K562 (cell line): ENCODE measurements around the gene TMEM39B. TPM values are rescaled to one million over a fixed set of nuclear protein-coding genes. Genes with fewer than 3 reads are reported as not detected.

ENCODE experiments used
- ATAC-seq: fragments of 200-7000 bp; cut with Tn5 transposase; 3 replicates; pipeline ENCODE4 v1.9.1; 2020; ENCODE audit warnings: moderate library complexity
- BruUV-seq: library from RNA; stranded (reverse); fragments of 400-500 nt; replicated peaks from 2 replicates; lab custom pipeline; 2021; lab: Mats Ljungman, UMichigan
- CTCF ChIA-PET: fragments of 300-600 bp; formaldehyde crosslinking; extraction: SDS; loops from one replicate; lab custom pipeline; 2021; ENCODE audit warnings: low intra/inter-chr PET ratio; lab: Yijun Ruan, JAX
- POLR2A ChIA-PET: fragments of 300-600, 350-650 bp; sonication (Branson Sonifier 250); formaldehyde crosslinking; extraction: SDS; loops from one replicate; lab custom pipeline; 2021; ENCODE audit warnings: antibody characterized with exemption, inconsistent platforms; lab: Yijun Ruan, JAX
- DNase-seq, 4 experiments: peaks; one replicate each; pipeline versions ENCODE4 v3.0.0 to v3.0.0-alpha.2; 2011 to 2018; ENCODE audit warnings: low spot score in 3 of 4, mixed read lengths in 3 of 4; ENCODE audit errors: extremely low read depth in 1 of 4
- FAIRE-seq: peaks from 2 replicates; lab custom pipeline; 2011; peaks lifted over from hg19 to GRCh38; lab: Jason Lieb, UNC
- H2AFZ ChIP-seq: 2 replicates; pipeline ENCODE4 v1.6.0; 2011; ENCODE audit warnings: low read depth, low read length, control low read depth, inconsistent platforms
- H3K27ac ChIP-seq: fragments of 200-600 bp; 3 replicates; pipeline ENCODE4 v1.8.0; 2011; ENCODE audit warnings: low read depth, mild to moderate bottlenecking, control low read depth, inconsistent platforms, low read length, moderate library complexity, mixed read lengths; ENCODE audit errors: extremely low read depth
- H3K27me3 ChIP-seq, 2 experiments: fragments of 300-600 bp in 1 of 2; 2 replicates in 1 of 2; 3 replicates in 1 of 2; pipeline versions ENCODE4 v1.6.0 to v1.8.0; 2011; ENCODE audit warnings: inconsistent platforms in 2 of 2, low read length in 2 of 2, mild to moderate bottlenecking in 1 of 2, mixed read lengths in 1 of 2, moderate library complexity in 1 of 2; ENCODE audit not compliant: control insufficient read depth in 2 of 2, insufficient read depth in 2 of 2
- H3K36me3 ChIP-seq: fragments of 300-600 bp; 3 replicates; pipeline ENCODE4 v1.8.0; 2011; ENCODE audit warnings: mild to moderate bottlenecking, low read length, inconsistent platforms; ENCODE audit not compliant: control insufficient read depth, insufficient read depth
- H3K4me1 ChIP-seq, 2 experiments: fragments of 200-600 bp in 1 of 2; replicated peaks in 1 of 2; 2 replicates in 1 of 2; 3 replicates in 1 of 2; pipeline versions ENCODE4 v1.5.1 to v1.8.0; 2011; ENCODE audit warnings: inconsistent platforms in 2 of 2, low read length in 2 of 2, mild to moderate bottlenecking in 1 of 2, mixed read lengths in 1 of 2, moderate library complexity in 1 of 2; ENCODE audit not compliant: control insufficient read depth in 2 of 2, insufficient read depth in 2 of 2
- H3K4me2 ChIP-seq: 2 replicates; pipeline ENCODE4 v1.6.1; 2011; ENCODE audit warnings: low read length, control low read depth, inconsistent platforms, mixed read lengths; ENCODE audit not compliant: insufficient read depth
- H3K4me3 ChIP-seq: fragments of 200-600 bp; sonication (generic), shearing (Covaris generic); 2 replicates; pipeline ENCODE4 v1.5.1; 2016; ENCODE audit warnings: control low read depth, inconsistent platforms
- H3K79me2 ChIP-seq: fragments of 200-600 bp; 3 replicates; pipeline ENCODE4 v1.8.0; 2011; ENCODE audit warnings: low read length, inconsistent platforms; ENCODE audit not compliant: control insufficient read depth, insufficient read depth
- H3K9ac ChIP-seq, 2 experiments: 2 replicates each; pipeline versions ENCODE4 v1.6.0 to v1.6.1; 2011; ENCODE audit warnings: low read depth in 2 of 2, low read length in 2 of 2, control low read depth in 1 of 2, inconsistent platforms in 1 of 2, mild to moderate bottlenecking in 1 of 2, mixed read lengths in 1 of 2; ENCODE audit not compliant: insufficient read depth in 1 of 2
- H3K9me1 ChIP-seq: one replicate; pipeline ENCODE4 v1.6.0; 2011; ENCODE audit warnings: inconsistent platforms, mild to moderate bottlenecking, low read length, moderate library complexity; ENCODE audit not compliant: control insufficient read depth, insufficient read depth
- H3K9me3 ChIP-seq: replicated peaks from 2 replicates; pipeline ENCODE4 v1.5.1; 2011; ENCODE audit warnings: low read depth, low read length, inconsistent platforms; ENCODE audit not compliant: control insufficient read depth, insufficient read depth
- H4K20me1 ChIP-seq: replicated peaks from 2 replicates; pipeline ENCODE4 v1.6.1; 2011; ENCODE audit warnings: low read length, inconsistent platforms, mixed read lengths; ENCODE audit not compliant: control insufficient read depth, insufficient read depth
- CBFA2T2 ChIP-seq: fragments of 450-650 bp; conservative IDR thresholded peaks from 2 replicates; pipeline ENCODE4 v1.6.1; 2017; ENCODE audit warnings: mild to moderate bottlenecking
- POLR2B ChIP-seq: fragments of 450-650 bp; IDR thresholded peaks from 2 replicates; pipeline ENCODE4 v1.6.1; 2018; ENCODE audit warnings: low read depth; ENCODE audit not compliant: partially characterized antibody
- POLR3A ChIP-seq: IDR thresholded peaks from 2 replicates; pipeline ENCODE4 v1.6.1; 2011; ENCODE audit warnings: borderline replicate concordance, mild to moderate bottlenecking, moderate library complexity; ENCODE audit not compliant: insufficient read length, insufficient read depth; ENCODE audit errors: extremely low read depth
- SAFB ChIP-seq: fragments of 200-400 bp; formaldehyde crosslinking; IDR thresholded peaks from 2 replicates; pipeline ENCODE4 v1.6.1; 2017; ENCODE audit warnings: low read depth, low read length, borderline replicate concordance
- SRSF3 ChIP-seq: fragments of 200-400 bp; formaldehyde crosslinking; IDR thresholded peaks from 2 replicates; pipeline ENCODE4 v1.6.1; 2016; ENCODE audit warnings: mild to moderate bottlenecking, low read length, moderate library complexity; ENCODE audit not compliant: insufficient read depth
- TCF7 ChIP-seq: sonication (generic); IDR thresholded peaks from 2 replicates; pipeline ENCODE4 v1.6.1; 2016; ENCODE audit warnings: antibody characterized with exemption, borderline replicate concordance
- U2AF2 ChIP-seq: fragments of 200-400 bp; formaldehyde crosslinking; optimal IDR thresholded peaks from 2 replicates; pipeline ENCODE3; 2017; ENCODE audit warnings: low read depth, mild to moderate bottlenecking, low read length
- ZBTB17 ChIP-seq: fragments of 450-650 bp; formaldehyde crosslinking; IDR thresholded peaks from 2 replicates; pipeline ENCODE4 v1.4.0; 2020; ENCODE audit warnings: mild to moderate bottlenecking
- ZNF384 ChIP-seq: IDR thresholded peaks from 2 replicates; pipeline ENCODE4 v1.6.1; 2012; ENCODE audit warnings: low read depth, low read length, improper control_type of control experiment
- WGBS: fragments of 100-300 bp; shearing (Covaris generic); methylation state at CpG from one replicate; pipeline ENCODE4 v1.1.6; 2016; ENCODE audit warnings: low coverage, mixed read lengths; ENCODE audit not compliant: insufficient coverage; ENCODE audit errors: missing lambda C conversion rate; 5-methylcytosine and 5-hydroxymethylcytosine counted together
- in situ Hi-C: fragments of 300-500 bp; cut with MboI; formaldehyde crosslinking; loops from 4 replicates; pipeline ENCODE4 v1.15.0; 2018; ENCODE audit warnings: inconsistent platforms, mixed read lengths
- intact Hi-C: fragments of 100-400 bp; cut with micrococcal nuclease; formaldehyde crosslinking; loops from 2 replicates; pipeline ENCODE4 v1.14.2; 2022
- polyA plus RNA-seq, 8 experiments: library from polyadenylated mRNA; depleted of rRNA in 4 of 8; stranded (reverse) in 5 of 8; unstranded in 3 of 8; fragments of >200 nt; fragmentation: Nextera tagmentation in 2 of 8; fragmentation: Illumina TruSeq in 1 of 8; extraction: Ambion mirVana in 2 of 8; extraction: Trizol in 1 of 8; gene quantifications; 2 replicates each; pipeline versions ENCODE4 v1.2.1 to v1.2.3, GENCODE V29; 2011 to 2014; ENCODE audit warnings: inconsistent platforms in 1 of 8, missing spikeins in 1 of 8
- total RNA-seq, 7 experiments: library from RNA; depleted of rRNA in 6 of 7; stranded (reverse); fragments of >200 nt in 6 of 7; fragmentation: Illumina TruSeq in 2 of 7; extraction: Trizol in 2 of 7; gene quantifications; 2 replicates each; pipeline versions ENCODE4 v1.2.1 to v1.2.3, GENCODE V29; 2011 to 2021; ENCODE audit warnings: low replicate concordance in 1 of 7
- TF ChIP-seq, protein P1 (sequence below): fragments of 250-450 bp; sonication (Bioruptor Pico); IDR thresholded peaks from 2 replicates; pipeline ENCODE4 v1.9.0; 2021; ENCODE audit warnings: mild to moderate bottlenecking, inconsistent platforms
- TF ChIP-seq, protein P2 (sequence below): sonication (generic); formaldehyde crosslinking; IDR thresholded peaks from 2 replicates; pipeline ENCODE4 v1.8.0; 2022; ENCODE audit warnings: mild to moderate bottlenecking, missing genetic modification reagents
- TF ChIP-seq, protein P3 (sequence below): fragments of 250-450 bp; sonication (Bioruptor Pico); IDR thresholded peaks from 2 replicates; pipeline ENCODE4 v1.8.0; 2022; ENCODE audit warnings: moderate library complexity, mild to moderate bottlenecking, inconsistent platforms
- TF ChIP-seq, protein P4 (sequence below): fragments of 250-450 bp; sonication (Bioruptor Pico); IDR thresholded peaks from 2 replicates; pipeline ENCODE4 v1.5.0; 2020; ENCODE audit warnings: mild to moderate bottlenecking, borderline replicate concordance

The TMEM39B gene
- total and polyA plus RNA-seq, 9 of the 15 experiments (the other 6 are each of a cell fraction or from before 2014, with no cell fraction given) = 0.92 to 28.5 (median 9.7) TPM

DNA sequence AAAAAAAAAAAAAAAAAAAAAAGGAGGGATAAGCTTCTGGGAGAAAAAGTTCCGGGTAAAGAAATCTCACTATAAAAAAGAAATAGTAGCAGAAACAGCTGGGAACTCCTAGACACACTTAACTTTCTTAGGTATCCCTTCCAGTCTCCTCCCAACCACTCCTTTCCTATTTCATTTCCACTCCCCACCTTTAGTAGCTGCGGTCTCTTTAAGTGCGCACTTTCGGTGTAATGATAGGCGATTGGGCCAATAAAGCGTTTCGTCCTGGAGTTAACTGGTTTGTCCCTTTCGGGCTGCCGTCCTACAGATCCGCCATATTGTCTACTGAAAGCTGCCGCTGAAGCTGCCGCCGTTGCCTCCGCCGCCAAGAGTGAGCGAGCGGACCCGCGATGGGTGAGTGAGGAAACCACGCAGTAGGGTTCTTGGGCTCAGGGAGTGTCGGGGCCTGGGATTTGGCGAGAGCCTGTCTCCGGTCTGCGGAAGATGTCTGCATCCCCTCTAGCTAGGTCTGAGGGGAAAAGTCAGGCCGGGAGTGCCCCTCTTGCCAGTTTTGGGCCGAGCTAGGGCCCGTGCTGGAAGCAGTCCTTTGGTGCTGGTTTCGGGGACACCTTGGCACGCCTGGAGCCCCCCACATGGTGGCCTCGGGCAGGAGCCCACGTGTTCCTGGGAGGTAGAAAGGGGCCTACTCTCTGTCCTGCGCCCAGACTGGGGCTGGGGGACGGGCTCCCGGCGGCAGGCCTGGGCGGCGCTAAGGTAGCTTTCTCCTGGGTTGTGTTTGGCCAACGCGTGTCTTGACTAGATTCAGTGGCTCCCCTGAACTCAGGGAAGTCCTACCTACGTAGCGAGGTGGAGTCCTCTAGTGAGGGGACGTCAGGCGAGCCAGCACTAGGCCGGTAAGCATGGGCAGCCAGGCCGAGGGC lies 35.3 kb downstream of the TMEM39B start, which contains the start of gene KPNA6:
KPNA6 (plus strand) TSS at position 315 of the 920 bp plus-strand sequence; CDS start at position 390, 75 bp downstream.
- H3K27ac ChIP-seq = peak within 1 kb of the TSS; percentile 83
- ATAC-seq = peak; percentile 80
- H3K79me2 ChIP-seq = peaks cover 54% of the 10 kb centered on the region
- peak; percentile 93 for FAIRE-seq
- DNase-seq = peak; percentile 81 to 98 (median 82)
- BruUV-seq = TSS peak; percentile 57
- peaks cover 18% of the 10 kb centered on the region for H4K20me1 ChIP-seq
- H3K4me2 ChIP-seq = peak within 1 kb of the TSS; percentile 98
- whole genome bisulfite sequencing = under 1% methylated on average over 45 of the region's 45 CpGs
- H3K36me3 ChIP-seq = peaks cover 26% of the 10 kb centered on the region; the same call in 2 of the 3 replicates
- H2AFZ ChIP-seq = peak within 1 kb of the TSS; percentile 85
- H3K9ac ChIP-seq = peak within 1 kb of the TSS; percentile 95 to 99
- peak within 1 kb of the TSS; percentile 72 for H3K4me3 ChIP-seq
- peaks cover 3% of the 10 kb centered on the region for H3K9me1 ChIP-seq
- ChIA-PET POLR2A (interaction anchor here (0.6 to 12.7 kb wide), 28 partner anchors 8 to 353 kb away, joined by 3 to 209 read pairs (median 3); partner anchors contain the start of genes CCDC28B, IQCC, TMEM39B and TXLNA), CTCF (no interaction called here)
- H3K27me3 ChIP-seq = no peaks in the 10 kb centered on the region
- no peaks in the 10 kb centered on the region for H3K9me3 ChIP-seq
- H3K4me1 ChIP-seq = peaks cover 28 to 33% of the 10 kb centered on the region in 2 experiments; a peak in 4 of 5 replicates
- in situ Hi-C loops (no loop called here), intact Hi-C loops (loop anchor here (2.0 to 5.0 kb wide), 2 partner anchors 35 to 69 kb away; partner anchors contain the start of genes TMEM39B and TXLNA)
- TF ChIP-seq, protein P1, sequence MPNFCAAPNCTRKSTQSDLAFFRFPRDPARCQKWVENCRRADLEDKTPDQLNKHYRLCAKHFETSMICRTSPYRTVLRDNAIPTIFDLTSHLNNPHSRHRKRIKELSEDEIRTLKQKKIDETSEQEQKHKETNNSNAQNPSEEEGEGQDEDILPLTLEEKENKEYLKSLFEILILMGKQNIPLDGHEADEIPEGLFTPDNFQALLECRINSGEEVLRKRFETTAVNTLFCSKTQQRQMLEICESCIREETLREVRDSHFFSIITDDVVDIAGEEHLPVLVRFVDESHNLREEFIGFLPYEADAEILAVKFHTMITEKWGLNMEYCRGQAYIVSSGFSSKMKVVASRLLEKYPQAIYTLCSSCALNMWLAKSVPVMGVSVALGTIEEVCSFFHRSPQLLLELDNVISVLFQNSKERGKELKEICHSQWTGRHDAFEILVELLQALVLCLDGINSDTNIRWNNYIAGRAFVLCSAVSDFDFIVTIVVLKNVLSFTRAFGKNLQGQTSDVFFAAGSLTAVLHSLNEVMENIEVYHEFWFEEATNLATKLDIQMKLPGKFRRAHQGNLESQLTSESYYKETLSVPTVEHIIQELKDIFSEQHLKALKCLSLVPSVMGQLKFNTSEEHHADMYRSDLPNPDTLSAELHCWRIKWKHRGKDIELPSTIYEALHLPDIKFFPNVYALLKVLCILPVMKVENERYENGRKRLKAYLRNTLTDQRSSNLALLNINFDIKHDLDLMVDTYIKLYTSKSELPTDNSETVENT (CRISPR knock-in tag) = peak; percentile 53; the same call in 1 of the 2 replicates
- TF ChIP-seq, protein P2, sequence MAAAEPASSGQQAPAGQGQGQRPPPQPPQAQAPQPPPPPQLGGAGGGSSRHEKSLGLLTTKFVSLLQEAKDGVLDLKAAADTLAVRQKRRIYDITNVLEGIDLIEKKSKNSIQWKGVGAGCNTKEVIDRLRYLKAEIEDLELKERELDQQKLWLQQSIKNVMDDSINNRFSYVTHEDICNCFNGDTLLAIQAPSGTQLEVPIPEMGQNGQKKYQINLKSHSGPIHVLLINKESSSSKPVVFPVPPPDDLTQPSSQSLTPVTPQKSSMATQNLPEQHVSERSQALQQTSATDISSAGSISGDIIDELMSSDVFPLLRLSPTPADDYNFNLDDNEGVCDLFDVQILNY (CRISPR knock-in tag) = peak; percentile 81
- TF ChIP-seq CBFA2T2 (no peak), ZBTB17 (no peak), SAFB (no peak), U2AF2 (no peak), POLR2B (peak; percentile 66), POLR3A (no peak), ZNF384 (peak; percentile 77; the same call in 1 of the 2 replicates), TCF7 (no peak), SRSF3 (0 out of 2 replicates have a peak, but pooled peaks have one; percentile 71)
- TF ChIP-seq, protein P3, sequence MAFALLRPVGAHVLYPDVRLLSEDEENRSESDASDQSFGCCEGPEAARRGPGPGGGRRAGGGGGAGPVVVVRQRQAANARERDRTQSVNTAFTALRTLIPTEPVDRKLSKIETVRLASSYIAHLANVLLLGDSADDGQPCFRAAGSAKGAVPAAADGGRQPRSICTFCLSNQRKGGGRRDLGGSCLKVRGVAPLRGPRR = no peak
- TF ChIP-seq, protein P4, sequence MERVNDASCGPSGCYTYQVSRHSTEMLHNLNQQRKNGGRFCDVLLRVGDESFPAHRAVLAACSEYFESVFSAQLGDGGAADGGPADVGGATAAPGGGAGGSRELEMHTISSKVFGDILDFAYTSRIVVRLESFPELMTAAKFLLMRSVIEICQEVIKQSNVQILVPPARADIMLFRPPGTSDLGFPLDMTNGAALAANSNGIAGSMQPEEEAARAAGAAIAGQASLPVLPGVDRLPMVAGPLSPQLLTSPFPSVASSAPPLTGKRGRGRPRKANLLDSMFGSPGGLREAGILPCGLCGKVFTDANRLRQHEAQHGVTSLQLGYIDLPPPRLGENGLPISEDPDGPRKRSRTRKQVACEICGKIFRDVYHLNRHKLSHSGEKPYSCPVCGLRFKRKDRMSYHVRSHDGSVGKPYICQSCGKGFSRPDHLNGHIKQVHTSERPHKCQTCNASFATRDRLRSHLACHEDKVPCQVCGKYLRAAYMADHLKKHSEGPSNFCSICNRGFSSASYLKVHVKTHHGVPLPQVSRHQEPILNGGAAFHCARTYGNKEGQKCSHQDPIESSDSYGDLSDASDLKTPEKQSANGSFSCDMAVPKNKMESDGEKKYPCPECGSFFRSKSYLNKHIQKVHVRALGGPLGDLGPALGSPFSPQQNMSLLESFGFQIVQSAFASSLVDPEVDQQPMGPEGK (CRISPR knock-in tag) = no peak
